Fibroblast of lung (primary cell): ENCODE data around the gene SGPL1. TPM values are rescaled to one million over a fixed set of nuclear protein-coding genes. Genes with fewer than 3 reads are reported as not detected.
"Not testable (repeated sequence)": the region's sequence is repeated elsewhere in the genome, so short reads cannot be mapped to it uniquely, and the experiment has no call there.

Experiments
- DNase-seq, 2 donors: peaks; one replicate each; pipeline versions ENCODE4 v3.0.0 to v3.0.0-alpha.2; 2010; ENCODE audit warnings: low read depth in 2 of 2
- H2AFZ ChIP-seq: 2 replicates; pipeline ENCODE4 v1.5.1; 2012; ENCODE audit warnings: low read length, control low read depth, inconsistent platforms
- H3K27ac ChIP-seq: 2 replicates; pipeline ENCODE4 v1.5.1; 2011; ENCODE audit warnings: low read length, control low read depth; ENCODE audit not compliant: insufficient read depth
- H3K27me3 ChIP-seq: 2 replicates; pipeline ENCODE4 v1.5.1; 2011; ENCODE audit warnings: mild to moderate bottlenecking, low read length; ENCODE audit not compliant: control insufficient read depth, insufficient read depth
- H3K36me3 ChIP-seq: 2 replicates; pipeline ENCODE4 v1.5.1; 2011; ENCODE audit warnings: low read length; ENCODE audit not compliant: control insufficient read depth, insufficient read depth
- H3K4me1 ChIP-seq: 2 replicates; pipeline ENCODE4 v1.5.1; 2011; ENCODE audit warnings: low read length; ENCODE audit not compliant: control insufficient read depth, insufficient read depth; ENCODE audit errors: extremely low read depth
- H3K4me2 ChIP-seq: 2 replicates; pipeline ENCODE4 v1.5.1; 2011; ENCODE audit warnings: low read length, control low read depth; ENCODE audit not compliant: insufficient read depth; ENCODE audit errors: extremely low read depth
- H3K4me3 ChIP-seq, 4 experiments: fragments of 200-600 bp in 1 of 4; sonication (generic) in 1 of 4; replicated peaks in 1 of 4; 2 replicates each; pipeline ENCODE4 v1.5.1; 2011 to 2016; ENCODE audit warnings: low read length in 4 of 4, low read depth in 3 of 4, mild to moderate bottlenecking in 3 of 4, control low read depth in 2 of 4, inconsistent platforms in 1 of 4, mixed read lengths in 1 of 4; ENCODE audit not compliant: insufficient read depth in 1 of 4; ENCODE audit errors: control extremely low read depth in 1 of 4
- H3K79me2 ChIP-seq: 2 replicates; pipeline ENCODE4 v1.5.1; 2012; ENCODE audit warnings: mild to moderate bottlenecking, low read length, inconsistent platforms; ENCODE audit not compliant: control insufficient read depth, insufficient read depth
- H3K9ac ChIP-seq: 2 replicates; pipeline ENCODE4 v1.5.1; 2011; ENCODE audit warnings: mild to moderate bottlenecking, low read length, control low read depth; ENCODE audit not compliant: insufficient read depth
- H3K9me3 ChIP-seq: 2 replicates; pipeline ENCODE4 v1.5.1; 2012; ENCODE audit warnings: low read depth, low read length; ENCODE audit not compliant: control insufficient read depth, insufficient read depth
- H4K20me1 ChIP-seq: 2 replicates; pipeline ENCODE4 v1.5.1; 2011; ENCODE audit warnings: low read length; ENCODE audit not compliant: control insufficient read depth, insufficient read depth; ENCODE audit errors: extremely low read depth
- EZH2 ChIP-seq: IDR thresholded peaks from 2 replicates; pipeline ENCODE4 v1.5.1; 2012; ENCODE audit warnings: low read length, control low read depth, mild to moderate bottlenecking; ENCODE audit errors: missing control alignments
- polyA plus RNA-seq, 2 donors: library from polyadenylated mRNA; depleted of rRNA in 1 of 2; stranded (reverse) in 1 of 2; unstranded in 1 of 2; fragments of >200 nt; gene quantifications; 2 replicates each; pipeline ENCODE4 v1.2.1, GENCODE V29; 2011 to 2012; ENCODE audit warnings: missing spikeins in 1 of 2
- total RNA-seq: library from RNA; depleted of rRNA; stranded (reverse); fragments of >200 nt; gene quantifications from 2 replicates; pipeline ENCODE4 v1.2.1, GENCODE V29; 2014
- TF ChIP-seq, protein P1 (sequence below), 2 donors: IDR thresholded peaks in 1 of 2; conservative IDR thresholded peaks in 1 of 2; 1 replicate in 1 of 2; 2 replicates in 1 of 2; pipeline ENCODE4 v1.5.1; 2011 to 2012; ENCODE audit warnings: low read length in 2 of 2, control low read depth in 1 of 2, inconsistent platforms in 1 of 2, low read depth in 1 of 2, mild to moderate bottlenecking in 1 of 2

SGPL1 gene
- total and polyA plus RNA-seq, 2 donors (not counting 1 experiment from before 2014, with no cell fraction given): 21.2 to 40.3 TPM

DNA sequence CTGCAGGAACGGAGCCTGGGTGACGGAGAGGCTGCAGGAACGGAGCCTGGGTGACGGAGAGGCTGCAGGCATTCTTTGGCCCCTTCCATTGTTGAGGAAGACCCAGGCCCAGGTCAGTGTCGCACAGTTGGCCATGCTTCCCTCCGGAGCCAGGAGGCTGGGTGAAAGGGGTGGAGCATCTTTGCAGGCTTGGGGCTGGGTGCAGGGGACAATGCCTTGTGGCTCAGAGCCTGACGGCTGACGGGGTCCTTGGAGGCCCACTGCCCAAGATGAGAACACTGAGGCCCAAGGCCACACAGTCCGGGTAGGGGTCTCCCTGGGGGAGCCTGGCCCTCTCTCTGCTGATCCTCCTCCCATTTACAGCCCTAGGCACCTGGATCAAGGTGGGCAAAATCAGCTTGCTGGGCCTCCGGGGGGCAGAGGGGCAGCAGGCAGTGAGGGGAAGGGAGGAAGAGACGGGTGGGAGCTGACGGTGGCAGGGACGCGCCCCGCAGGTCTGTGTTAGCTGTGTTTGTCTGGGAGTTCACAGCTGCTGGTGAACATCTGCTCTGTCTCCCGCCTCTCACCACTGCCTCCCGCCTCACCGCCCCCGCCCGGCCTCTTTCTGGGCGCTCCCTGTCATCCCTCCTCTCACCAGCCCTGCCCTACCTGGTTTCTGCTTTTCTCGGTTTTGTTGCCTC, 103.2 kb downstream of the SGPL1 start:
- Histone ChIP-seq H3K36me3 (no peaks in the 10 kb centered on the region), H2AFZ (no peak overlapping the region), H3K27me3 (peaks cover 2% of the 10 kb centered on the region), H3K79me2 (no peaks in the 10 kb centered on the region), H3K4me1 (no peaks in the 10 kb centered on the region), H3K4me2 (no peak overlapping the region), H3K9ac (no peak overlapping the region), H3K4me3 (no peak overlapping the region), H3K9me3 (no peaks in the 10 kb centered on the region), H3K27ac (no peak overlapping the region), H4K20me1 (no peaks in the 10 kb centered on the region)
- no peak for TF ChIP-seq EZH2
- TF ChIP-seq, protein P1, sequence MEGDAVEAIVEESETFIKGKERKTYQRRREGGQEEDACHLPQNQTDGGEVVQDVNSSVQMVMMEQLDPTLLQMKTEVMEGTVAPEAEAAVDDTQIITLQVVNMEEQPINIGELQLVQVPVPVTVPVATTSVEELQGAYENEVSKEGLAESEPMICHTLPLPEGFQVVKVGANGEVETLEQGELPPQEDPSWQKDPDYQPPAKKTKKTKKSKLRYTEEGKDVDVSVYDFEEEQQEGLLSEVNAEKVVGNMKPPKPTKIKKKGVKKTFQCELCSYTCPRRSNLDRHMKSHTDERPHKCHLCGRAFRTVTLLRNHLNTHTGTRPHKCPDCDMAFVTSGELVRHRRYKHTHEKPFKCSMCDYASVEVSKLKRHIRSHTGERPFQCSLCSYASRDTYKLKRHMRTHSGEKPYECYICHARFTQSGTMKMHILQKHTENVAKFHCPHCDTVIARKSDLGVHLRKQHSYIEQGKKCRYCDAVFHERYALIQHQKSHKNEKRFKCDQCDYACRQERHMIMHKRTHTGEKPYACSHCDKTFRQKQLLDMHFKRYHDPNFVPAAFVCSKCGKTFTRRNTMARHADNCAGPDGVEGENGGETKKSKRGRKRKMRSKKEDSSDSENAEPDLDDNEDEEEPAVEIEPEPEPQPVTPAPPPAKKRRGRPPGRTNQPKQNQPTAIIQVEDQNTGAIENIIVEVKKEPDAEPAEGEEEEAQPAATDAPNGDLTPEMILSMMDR (conservative IDR thresholded peaks at IDR 0.05 in 1 of 2, IDR thresholded peaks at IDR 0.05 in 1 of 2; ENCODE audit: low read depth in 1 of 2, low read length in 2 of 2): no peak
- no peak for DNase-seq

DNA sequence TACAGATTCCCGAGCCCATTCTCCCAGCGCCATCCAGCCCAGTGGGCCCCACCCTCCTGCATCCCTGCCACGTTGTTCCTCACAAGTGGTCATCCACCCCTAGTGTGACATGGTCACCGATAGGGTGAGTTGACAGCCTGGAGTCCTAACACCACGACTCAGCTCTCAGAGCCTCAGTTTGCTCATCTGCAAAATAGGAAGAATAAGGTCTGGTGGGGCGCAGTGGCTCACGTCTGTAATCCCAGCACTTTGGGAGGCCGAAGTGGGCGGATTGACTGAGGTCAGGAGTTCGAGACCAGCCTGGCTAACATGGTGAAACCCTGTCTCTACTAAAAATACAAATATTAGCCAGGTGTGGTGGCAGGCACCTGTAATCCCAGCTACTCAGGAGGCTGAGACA, 104.2 kb downstream of the SGPL1 start:
- H3K27me3 ChIP-seq, H3K9ac ChIP-seq, H2AFZ ChIP-seq: not testable (repeated sequence)

DNA sequence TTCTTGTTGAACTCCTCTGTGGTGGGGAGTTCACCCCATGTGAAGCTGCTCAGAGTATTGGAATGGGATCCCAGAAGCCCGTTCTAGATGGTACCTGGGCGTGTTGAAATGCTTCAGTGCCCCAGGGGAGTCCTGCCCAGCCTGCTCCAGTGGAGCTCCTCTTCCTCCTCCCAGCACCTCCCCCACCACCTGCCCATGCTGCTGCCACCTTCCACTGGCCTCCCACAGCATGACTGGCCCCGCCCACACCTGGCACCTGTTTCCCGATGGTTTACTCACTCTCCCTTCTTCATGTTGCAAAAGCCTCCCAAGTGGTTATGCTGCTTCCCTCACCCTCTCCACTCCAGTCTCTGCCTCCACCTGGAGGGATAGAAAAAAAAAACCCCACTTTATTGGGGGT, 104.8 kb downstream of the SGPL1 start:
- H3K27me3 ChIP-seq: peaks cover 2% of the 10 kb centered on the region
- H3K4me3 ChIP-seq: no peak overlapping the region

More for the DNA sequence above, 104.2 kb downstream of the SGPL1 start:
- H3K79me2 ChIP-seq, H3K4me2 ChIP-seq, H3K4me3 ChIP-seq, H3K36me3 ChIP-seq, DNase-seq, H3K27ac ChIP-seq, H3K4me1 ChIP-seq, H4K20me1 ChIP-seq, H3K9me3 ChIP-seq: not testable (repeated sequence)

More for the DNA sequence above, 104.8 kb downstream of the SGPL1 start:
- no peak overlapping the region for H3K4me2 ChIP-seq
- H3K79me2 ChIP-seq: no peaks in the 10 kb centered on the region
- no peak overlapping the region for H3K9ac ChIP-seq
- H3K36me3 ChIP-seq: no peaks in the 10 kb centered on the region
- no peak overlapping the region for H2AFZ ChIP-seq
- H3K27ac ChIP-seq: no peak overlapping the region
- no peaks in the 10 kb centered on the region for H4K20me1 ChIP-seq
- H3K9me3 ChIP-seq: no peaks in the 10 kb centered on the region
- no peaks in the 10 kb centered on the region for H3K4me1 ChIP-seq
- TF ChIP-seq, protein P1 (conservative IDR thresholded peaks at IDR 0.05 in 1 of 2, IDR thresholded peaks at IDR 0.05 in 1 of 2; ENCODE audit: low read depth in 1 of 2, low read length in 2 of 2): no peak
- no peak for TF ChIP-seq EZH2
- no peak for DNase-seq
